Esophagus muscularis mucosa (tissue), 4 donors: Measurements from ENCODE around the gene C12orf57. TPM values are rescaled to one million over a fixed set of nuclear protein-coding genes. Genes with fewer than 3 reads are reported as not detected.
A peak's percentile ranks its signal among the peaks of the same experiment; 100 is the strongest.

Source experiments
- DNase-seq: peaks from one replicate; pipeline ENCODE4 v3.0.0-alpha.2; 2017; ENCODE audit errors: extremely low spot score
- H3K27ac ChIP-seq, 4 donors: fragments of 200-600 bp; sonication (generic); replicated peaks in 1 of 4; 1 replicate in 3 of 4; 2 replicates in 1 of 4; pipeline ENCODE4 v1.5.1; 2016 to 2019; ENCODE audit warnings: mild to moderate bottlenecking in 1 of 4
- H3K27me3 ChIP-seq, 4 donors: fragments of 200-600 bp; sonication (generic); one replicate each; pipeline versions ENCODE4 v1.5.1 to v1.6.0; 2016 to 2019
- H3K36me3 ChIP-seq, 4 donors: fragments of 200-600 bp; sonication (generic); one replicate each; pipeline ENCODE4 v1.5.1; 2016 to 2019
- H3K4me1 ChIP-seq, 4 donors: fragments of 200-600 bp; sonication (generic); one replicate each; pipeline ENCODE4 v1.5.1; 2016 to 2019
- H3K4me3 ChIP-seq, 4 donors: fragments of 200-600 bp; sonication (generic); 1 replicate in 2 of 4; 2 replicates in 2 of 4; pipeline ENCODE4 v1.5.1; 2016 to 2019; ENCODE audit warnings: mild to moderate bottlenecking in 4 of 4, moderate library complexity in 1 of 4
- H3K9me3 ChIP-seq, 4 donors: fragments of 200-600 bp; sonication (generic); 1 replicate in 3 of 4; 2 replicates in 1 of 4; pipeline ENCODE4 v1.5.1; 2016 to 2019
- EP300 ChIP-seq: sonication (generic); formaldehyde crosslinking; IDR thresholded peaks from one replicate; pipeline ENCODE4 v1.6.1; 2017; ENCODE audit warnings: antibody characterized with exemption
- POLR2A ChIP-seq: fragments of 450-650 bp; IDR thresholded peaks from one replicate; pipeline ENCODE4 v1.6.1; 2017; ENCODE audit warnings: antibody characterized with exemption, moderate library complexity, mild to moderate bottlenecking, low read depth
- POLR2AphosphoS5 ChIP-seq, 2 donors: sonication (generic); formaldehyde crosslinking; IDR thresholded peaks; one replicate each; pipeline ENCODE4 v1.6.1; 2017; ENCODE audit warnings: antibody characterized with exemption in 2 of 2
- WGBS: methylation state at CpG from one replicate; pipeline ENCODE4 v1.1.5; 2018; 5-methylcytosine and 5-hydroxymethylcytosine counted together
- intact Hi-C: fragments of 100-400 bp; cut with DNase I; formaldehyde crosslinking; loops from one replicate; pipeline ENCODE4 v1.15.1; 2023
- total RNA-seq, 4 donors: library from RNA; depleted of rRNA; stranded (reverse); fragments of >200 nt; gene quantifications; one replicate each; pipeline versions ENCODE4 v1.1.0 to v1.2.1, GENCODE V29; 2016
- TF ChIP-seq, protein P1 (sequence below), 3 experiments: fragments of 200-600 bp in 2 of 3; fragments of 450-650 bp in 1 of 3; sonication (generic) in 2 of 3; IDR thresholded peaks; one replicate each; pipeline ENCODE4 v1.5.1; 2017 to 2019; ENCODE audit warnings: antibody characterized with exemption in 3 of 3, mild to moderate bottlenecking in 2 of 3, moderate library complexity in 1 of 3

C12orf57 gene
- total RNA-seq, 4 donors from 2014 or later, result 307 to 437 (median 325) TPM

DNA sequence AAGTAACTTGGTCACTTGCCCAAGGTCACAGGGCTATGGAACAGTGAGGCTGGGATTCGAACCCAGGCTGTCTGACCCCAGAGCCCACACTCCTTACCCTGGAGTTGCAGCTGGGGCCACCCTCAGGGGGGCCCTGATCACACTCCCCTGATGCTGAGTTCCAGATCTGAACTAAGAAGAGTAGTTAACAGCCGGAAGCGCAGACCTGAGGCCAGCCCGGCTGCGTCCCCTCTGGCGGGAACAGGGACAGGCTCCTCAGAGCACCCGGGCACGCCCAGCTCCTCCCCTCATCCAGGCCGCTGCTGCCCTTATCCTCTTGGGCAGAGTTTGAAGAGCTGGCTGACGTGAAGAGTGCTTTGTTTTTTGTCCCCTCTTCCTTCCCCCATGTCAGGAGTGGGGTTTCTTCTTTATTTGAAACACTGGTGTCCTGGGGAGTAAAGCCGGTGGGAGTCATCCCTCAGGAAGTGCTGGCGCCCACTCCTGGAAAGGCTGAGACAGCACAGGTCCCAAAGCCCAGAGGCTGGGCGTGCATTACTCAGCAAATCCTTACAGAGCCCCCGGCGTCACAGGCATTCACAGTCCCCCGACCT, 18.0 kb downstream of the C12orf57 start:
- Histone ChIP-seq H3K27ac (peak overlapping the region; percentile 61 to 84 (median 71)), H3K36me3 (peaks cover 15 to 22% (median 19%) of the 10 kb centered on the region in 4 donors), H3K27me3 (no peaks in the 10 kb centered on the region), H3K9me3 (no peaks in the 10 kb centered on the region), H3K4me1 (peaks cover 47 to 65% (median 52%) of the 10 kb centered on the region in 4 donors), H3K4me3 (peak overlapping the region; percentile 18 to 30 (median 21))
- intact Hi-C loops, result no loop called here
- no peak for DNase-seq
- no peak for TF ChIP-seq EP300
- TF ChIP-seq POLR2A, result no peak
- TF ChIP-seq, protein P1, sequence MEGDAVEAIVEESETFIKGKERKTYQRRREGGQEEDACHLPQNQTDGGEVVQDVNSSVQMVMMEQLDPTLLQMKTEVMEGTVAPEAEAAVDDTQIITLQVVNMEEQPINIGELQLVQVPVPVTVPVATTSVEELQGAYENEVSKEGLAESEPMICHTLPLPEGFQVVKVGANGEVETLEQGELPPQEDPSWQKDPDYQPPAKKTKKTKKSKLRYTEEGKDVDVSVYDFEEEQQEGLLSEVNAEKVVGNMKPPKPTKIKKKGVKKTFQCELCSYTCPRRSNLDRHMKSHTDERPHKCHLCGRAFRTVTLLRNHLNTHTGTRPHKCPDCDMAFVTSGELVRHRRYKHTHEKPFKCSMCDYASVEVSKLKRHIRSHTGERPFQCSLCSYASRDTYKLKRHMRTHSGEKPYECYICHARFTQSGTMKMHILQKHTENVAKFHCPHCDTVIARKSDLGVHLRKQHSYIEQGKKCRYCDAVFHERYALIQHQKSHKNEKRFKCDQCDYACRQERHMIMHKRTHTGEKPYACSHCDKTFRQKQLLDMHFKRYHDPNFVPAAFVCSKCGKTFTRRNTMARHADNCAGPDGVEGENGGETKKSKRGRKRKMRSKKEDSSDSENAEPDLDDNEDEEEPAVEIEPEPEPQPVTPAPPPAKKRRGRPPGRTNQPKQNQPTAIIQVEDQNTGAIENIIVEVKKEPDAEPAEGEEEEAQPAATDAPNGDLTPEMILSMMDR (IDR thresholded peaks at IDR 0.05), result peak in 2 of 3 experiments; percentile 23 to 52
- 16% methylated on average over 9 of the region's 16 CpGs for WGBS

DNA sequence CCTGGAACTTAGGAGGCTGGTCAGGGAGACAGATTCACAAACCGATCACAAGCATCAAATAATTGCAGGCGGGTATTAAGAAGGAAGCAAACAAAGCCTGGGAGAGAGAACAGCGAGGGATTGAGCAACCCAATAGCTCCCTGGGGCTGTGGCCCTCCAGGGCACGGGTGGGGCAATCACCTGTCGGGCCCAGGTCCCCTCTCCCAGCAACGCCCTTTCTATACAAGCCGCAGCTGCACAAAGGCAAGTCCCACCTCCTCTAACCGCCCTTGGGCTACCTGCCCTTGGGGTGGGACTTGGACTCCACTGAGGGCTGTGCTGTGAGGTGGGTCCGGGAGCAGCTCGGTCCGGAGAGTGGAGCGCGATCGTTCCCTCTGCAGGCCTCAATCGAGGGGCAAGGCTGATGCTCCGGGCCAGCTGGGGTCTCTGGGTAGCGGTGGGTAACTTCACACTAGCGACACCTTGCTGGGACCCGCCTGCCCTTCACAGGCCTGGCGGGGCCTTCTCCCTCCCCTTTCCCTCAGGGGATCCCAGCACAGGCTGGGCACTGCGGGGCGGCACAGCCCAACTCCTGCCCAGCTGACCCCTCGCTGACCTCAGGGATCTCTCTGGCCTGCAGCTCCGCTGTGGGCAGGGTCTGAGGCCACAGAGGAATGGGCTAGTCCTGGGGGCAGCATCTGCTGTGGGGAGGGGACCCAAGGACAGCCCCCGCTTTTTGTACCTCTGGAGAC, 18.6 kb downstream of the C12orf57 start:
- Histone ChIP-seq H3K36me3 (peaks cover 22 to 28% (median 25%) of the 10 kb centered on the region in 4 donors), H3K27me3 (no peaks in the 10 kb centered on the region), H3K4me3 (peak overlapping the region in 3 of 4 donors; percentile 12 to 30 (median 18)), H3K9me3 (no peaks in the 10 kb centered on the region), H3K27ac (peak overlapping the region; percentile 61 to 84 (median 71)), H3K4me1 (peaks cover 47 to 65% (median 52%) of the 10 kb centered on the region in 4 donors)
- 66% methylated on average over 18 of the region's 25 CpGs for WGBS
- DNase-seq, result no peak
- TF ChIP-seq, protein P1 (IDR thresholded peaks at IDR 0.05), result peak in 1 of 3 experiments; percentile 3
- no peak for TF ChIP-seq EP300
- intact Hi-C loops, result no loop called here

- peaks cover 47 to 69% (median 55%) of the 10 kb centered on the region in 4 donors for H3K4me1 ChIP-seq
- peak overlapping the region; percentile 61 to 84 (median 71) for H3K27ac ChIP-seq
- H3K9me3 ChIP-seq, result no peaks in the 10 kb centered on the region
- DNase-seq, result no peak
- H3K4me3 ChIP-seq, result peak overlapping the region in 1 of 4 donors; percentile 32
- WGBS, result 76% methylated on average over 23 of the region's 32 CpGs
- peaks cover 29 to 36% (median 32%) of the 10 kb centered on the region in 4 donors for H3K36me3 ChIP-seq
- intact Hi-C loops, result no loop called here
- TF ChIP-seq EP300, result no peak
- TF ChIP-seq POLR2AphosphoS5 (IDR thresholded peaks at IDR 0.05), result no peak
- no peak for TF ChIP-seq POLR2A
- TF ChIP-seq, protein P1 (IDR thresholded peaks at IDR 0.05), result no peak
- H3K27me3 ChIP-seq, result no peaks in the 10 kb centered on the region
Measured at GRCh38 chr12:6963016-6963731, 19.4 kb downstream of the C12orf57 start.

DNA sequence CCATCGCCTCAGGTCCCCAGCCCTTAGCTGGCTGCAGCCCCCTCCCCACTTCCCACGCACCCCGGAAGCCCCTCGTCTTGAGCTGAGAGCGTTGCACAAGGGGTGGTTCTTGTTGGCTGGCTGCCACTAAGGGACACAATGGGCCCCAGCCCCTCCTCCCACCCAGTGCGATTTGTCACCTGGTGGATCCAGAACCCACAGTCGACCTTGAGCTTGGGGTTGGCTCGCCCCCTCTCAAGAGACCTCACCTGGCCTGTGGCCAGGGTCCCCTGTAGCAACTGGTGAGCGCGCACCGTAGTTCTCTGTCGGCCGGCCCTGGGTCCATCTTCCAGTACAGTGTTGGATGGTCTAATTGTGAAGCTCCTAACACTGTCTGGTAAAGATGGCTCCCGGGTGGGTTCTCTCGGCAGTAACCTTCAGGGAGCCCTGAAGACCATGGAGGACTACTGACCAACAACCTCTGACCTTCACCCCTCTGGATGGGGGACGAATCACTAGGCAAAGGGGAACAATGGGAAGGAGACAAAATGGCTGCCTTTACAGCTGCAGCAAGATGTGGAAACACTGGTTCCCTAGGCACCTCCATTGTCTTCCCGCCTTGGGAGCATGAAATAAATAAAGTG, 20.1 kb downstream of the C12orf57 start:
- intact Hi-C loops, result no loop called here
- peaks cover 36 to 43% (median 39%) of the 10 kb centered on the region in 4 donors for H3K36me3 ChIP-seq
- no peaks in the 10 kb centered on the region for H3K27me3 ChIP-seq
- no peak for TF ChIP-seq POLR2A
- TF ChIP-seq, protein P1 (IDR thresholded peaks at IDR 0.05), result no peak
- TF ChIP-seq EP300, result no peak
- no peak for TF ChIP-seq POLR2AphosphoS5 (IDR thresholded peaks at IDR 0.05)
- peak overlapping the region in 1 of 4 donors; percentile 32 for H3K4me3 ChIP-seq
- H3K9me3 ChIP-seq, result no peaks in the 10 kb centered on the region
- DNase-seq, result no peak
- H3K4me1 ChIP-seq, result peaks cover 48 to 69% (median 59%) of the 10 kb centered on the region in 4 donors
- H3K27ac ChIP-seq, result peak overlapping the region; percentile 70 to 84 (median 75)
- 72% methylated on average over 16 of the region's 17 CpGs for WGBS
